Measurements from ENCODE around the gene CAV2.
"Not testable (repeated sequence)": the region's sequence is repeated elsewhere in the genome, so short reads cannot be mapped to it uniquely, and the experiment has no call there.

Gene CAV2

DNA sequence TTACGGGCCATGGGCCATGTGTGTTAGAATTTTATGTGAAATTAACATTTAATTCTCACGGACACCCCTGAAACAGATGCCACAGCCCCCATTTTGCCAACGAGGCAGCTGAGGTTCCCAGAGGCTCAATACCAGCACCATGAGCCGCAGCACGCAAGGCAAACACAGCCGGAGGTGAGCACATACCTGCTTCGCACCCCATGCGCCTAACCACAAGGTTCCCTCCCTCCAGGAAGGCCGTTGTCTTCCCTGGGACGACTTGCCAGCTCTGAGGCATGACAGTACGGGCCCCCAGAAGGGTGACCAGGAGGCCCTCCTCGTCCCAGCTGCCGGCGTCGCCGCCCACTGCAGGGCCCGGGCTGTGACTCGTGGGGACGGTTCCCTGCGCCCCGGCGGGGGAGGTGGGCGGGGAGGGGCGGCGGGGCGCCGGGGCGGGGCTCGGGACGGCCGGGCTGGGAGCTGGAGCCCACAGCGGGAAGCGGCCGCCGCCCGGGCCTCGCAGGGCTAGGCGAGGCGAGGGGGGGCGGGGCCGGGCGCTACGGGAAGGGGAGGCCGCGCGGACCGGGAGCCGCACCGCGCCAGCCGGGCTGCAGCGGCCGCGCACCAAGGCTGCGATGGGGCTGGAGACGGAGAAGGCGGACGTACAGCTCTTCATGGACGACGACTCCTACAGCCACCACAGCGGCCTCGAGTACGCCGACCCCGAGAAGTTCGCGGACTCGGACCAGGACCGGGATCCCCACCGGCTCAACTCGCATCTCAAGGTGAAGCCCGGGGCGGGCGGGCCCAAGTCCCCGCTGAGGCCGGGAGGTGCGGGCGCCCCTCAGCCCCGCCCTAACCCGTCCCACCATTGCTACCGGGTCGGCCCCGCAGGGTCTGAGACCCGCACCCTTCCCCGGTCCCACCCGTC lies at the start of gene CAV2:
Gene CAV2 (plus strand): TSS at position 571 of the 910 bp plus-strand sequence. CDS start 44 bp downstream, at position 615.
- FAIRE-seq = no peak

GRCh38 chr7:116449950-116450349 lies 49.6 kb upstream of the CAV2 start:
- no peak for FAIRE-seq

GRCh38 chr7:116451957-116452729 lies 47.4 kb upstream of the CAV2 start:
- no peak for FAIRE-seq

DNA sequence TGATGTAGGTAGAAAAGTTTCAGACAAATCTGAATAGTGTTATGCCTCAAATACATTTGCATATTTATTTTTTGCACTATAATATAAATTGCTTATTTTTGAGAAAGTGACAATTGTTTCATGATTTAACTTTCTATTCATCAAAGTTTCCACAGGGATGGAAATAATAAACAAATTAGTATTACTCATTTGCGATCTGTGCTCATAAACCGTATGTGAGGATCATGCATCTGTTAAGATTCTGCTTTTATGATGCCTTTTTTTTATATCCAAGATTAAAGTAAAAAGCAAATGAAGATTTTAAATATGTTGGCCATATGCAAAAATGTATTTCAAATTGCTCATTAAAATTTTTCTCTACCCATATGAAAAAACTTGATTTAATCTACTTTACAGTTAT lies 45.2 kb upstream of the CAV2 start:
- FAIRE-seq = no peak

DNA sequence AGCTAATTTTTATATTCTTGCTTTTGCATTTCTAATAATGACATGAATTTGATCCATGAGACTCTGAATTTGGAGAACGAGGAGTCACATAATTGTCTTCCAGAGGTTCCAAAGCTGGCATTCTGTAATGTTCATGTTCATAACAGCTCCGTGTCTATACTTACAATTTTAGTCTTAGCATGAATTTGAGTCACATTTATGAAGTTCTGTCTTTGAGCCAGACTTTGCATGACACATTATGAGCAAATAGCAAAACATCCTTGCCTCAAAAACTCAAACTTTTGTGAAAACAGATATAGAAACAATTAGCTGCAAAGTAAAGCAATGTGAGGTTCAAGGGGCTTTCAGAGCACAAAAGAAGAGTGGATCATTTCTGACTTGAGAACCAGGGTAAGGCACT lies 44.5 kb upstream of the CAV2 start:
- FAIRE-seq = no peak

DNA sequence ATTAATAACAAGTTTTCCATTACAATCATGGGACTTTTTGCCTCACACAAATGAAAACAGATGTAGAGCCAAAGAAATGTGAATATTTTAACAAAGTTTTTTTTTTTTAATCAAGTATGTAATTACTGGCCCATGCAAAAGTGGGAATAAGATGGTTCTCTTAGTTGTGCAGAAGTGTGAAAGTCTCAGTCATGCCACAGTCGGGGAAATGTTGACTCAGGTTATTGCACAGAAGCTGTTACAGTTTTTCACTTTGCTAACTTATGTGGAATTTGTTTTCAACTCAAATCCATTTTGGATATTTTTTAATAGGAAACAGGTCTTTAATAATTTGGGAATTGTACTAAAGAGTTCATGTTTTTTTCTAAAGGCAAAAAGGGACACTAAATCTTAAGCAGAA lies 44.0 kb upstream of the CAV2 start:
- FAIRE-seq = no peak

DNA sequence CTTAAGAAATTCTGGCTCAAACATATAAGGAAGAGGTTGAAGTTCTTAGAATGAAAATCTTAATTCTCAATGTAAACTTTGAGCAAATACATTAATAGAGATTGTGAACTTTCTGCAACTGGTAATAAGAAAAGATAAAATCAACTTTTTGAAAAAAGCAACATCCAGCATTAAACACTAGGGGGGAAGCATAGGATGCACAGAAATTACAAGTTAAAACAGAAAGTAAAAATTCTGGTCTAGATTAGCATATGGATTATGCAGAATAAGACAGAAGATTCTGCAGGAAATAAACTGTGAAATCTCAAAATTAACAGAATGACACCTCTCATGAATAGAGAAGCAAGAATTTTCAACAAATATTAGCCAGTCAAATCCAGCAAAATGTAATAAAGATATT lies 38.0 kb upstream of the CAV2 start:
- FAIRE-seq = no peak

- no peak for FAIRE-seq
Observed at GRCh38 chr7:116463956-116464355, 35.6 kb upstream of the CAV2 start.

GRCh38 chr7:116464375-116464774 lies 35.2 kb upstream of the CAV2 start:
- FAIRE-seq = no peak

GRCh38 chr7:116465125-116465524 lies 34.4 kb upstream of the CAV2 start:
- no peak for FAIRE-seq

DNA sequence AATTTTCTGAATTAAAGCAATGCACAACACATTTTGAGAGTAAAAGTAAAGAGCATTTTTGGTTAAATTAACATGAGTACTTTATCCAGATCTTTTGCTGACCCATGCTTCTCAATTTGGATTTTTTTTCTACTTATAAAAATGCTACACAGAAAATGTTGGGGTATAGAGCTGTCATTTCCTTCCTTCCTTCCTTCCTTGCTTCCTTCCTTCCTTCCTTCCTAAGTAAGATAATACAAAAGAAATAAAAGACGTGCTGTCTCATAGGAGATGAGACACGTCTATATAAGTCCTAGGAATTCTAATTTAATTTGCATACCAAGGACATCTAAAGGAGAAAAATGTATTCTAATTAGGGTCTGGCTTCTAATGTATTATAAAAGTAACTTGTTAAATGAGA lies 31.0 kb upstream of the CAV2 start:
- no peak for FAIRE-seq

- no peak for FAIRE-seq
Observed at GRCh38 chr7:116477625-116478024, 21.9 kb upstream of the CAV2 start.

DNA sequence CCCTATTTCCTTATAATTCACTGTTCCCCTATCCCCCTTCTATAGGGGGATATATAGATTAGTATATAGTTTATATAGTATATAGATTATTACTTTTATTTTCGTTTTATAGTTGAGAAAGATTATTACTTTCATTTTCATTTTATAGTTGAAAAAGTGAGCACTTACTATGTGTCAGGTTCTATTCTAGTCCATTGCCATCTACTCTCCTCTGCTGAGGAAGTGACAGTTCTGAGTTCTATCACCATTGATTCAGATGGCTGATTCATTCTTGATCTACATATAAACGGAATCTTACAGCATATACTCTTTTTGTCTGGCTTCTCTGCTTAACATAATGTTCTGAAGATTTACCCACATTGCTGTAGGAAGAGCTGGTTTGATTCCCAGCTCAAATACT lies 20.7 kb upstream of the CAV2 start:
- no peak for FAIRE-seq

GRCh38 chr7:116483271-116483942 lies 16.1 kb upstream of the CAV2 start:
- FAIRE-seq = no peak

GRCh38 chr7:116484389-116484788 lies 15.1 kb upstream of the CAV2 start:
- not testable (repeated sequence) for FAIRE-seq

GRCh38 chr7:116487907-116488521 lies 11.5 kb upstream of the CAV2 start:
- no peak for FAIRE-seq

DNA sequence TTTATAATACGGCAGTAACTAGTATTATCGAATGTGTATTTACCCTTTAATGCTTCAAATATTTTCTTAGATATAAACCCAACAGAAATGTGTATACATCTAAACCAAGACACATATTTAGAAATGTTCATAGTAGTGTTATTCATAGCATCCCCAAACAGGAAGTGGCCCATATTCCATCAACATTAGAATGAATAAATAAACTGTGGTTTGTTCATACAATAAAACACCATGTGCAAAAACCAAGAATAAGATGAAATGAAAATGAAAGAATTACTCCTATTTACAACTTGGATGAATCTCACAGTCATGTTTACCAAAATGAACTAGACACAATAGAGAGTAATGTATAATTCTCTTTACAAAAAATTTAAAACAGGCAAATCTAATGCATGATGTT lies 9.2 kb upstream of the CAV2 start:
- FAIRE-seq = no peak

GRCh38 chr7:116491887-116492653 lies 7.5 kb upstream of the CAV2 start:
- no peak for FAIRE-seq

- FAIRE-seq = no peak
Observed at GRCh38 chr7:116492654-116493109, 6.9 kb upstream of the CAV2 start.

DNA sequence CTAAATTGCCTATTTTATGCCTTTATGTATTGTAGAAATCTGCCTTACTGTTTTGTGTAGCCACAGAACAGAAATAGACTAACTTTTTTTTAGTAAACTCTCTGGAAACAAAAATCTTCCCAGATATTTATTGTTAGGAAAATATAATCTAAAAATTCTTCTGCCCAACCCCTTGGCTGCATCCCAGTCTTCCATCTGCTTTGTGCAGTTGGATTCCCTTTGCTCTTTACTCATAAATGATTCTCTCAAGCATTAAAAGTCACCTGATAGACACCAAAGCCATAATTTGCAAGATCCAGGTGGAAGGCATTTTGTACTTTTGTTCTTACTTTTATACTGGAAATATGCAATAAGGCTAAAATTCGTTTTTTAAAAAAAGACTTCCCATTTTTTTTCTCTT lies 6.1 kb upstream of the CAV2 start:
- FAIRE-seq = no peak

DNA sequence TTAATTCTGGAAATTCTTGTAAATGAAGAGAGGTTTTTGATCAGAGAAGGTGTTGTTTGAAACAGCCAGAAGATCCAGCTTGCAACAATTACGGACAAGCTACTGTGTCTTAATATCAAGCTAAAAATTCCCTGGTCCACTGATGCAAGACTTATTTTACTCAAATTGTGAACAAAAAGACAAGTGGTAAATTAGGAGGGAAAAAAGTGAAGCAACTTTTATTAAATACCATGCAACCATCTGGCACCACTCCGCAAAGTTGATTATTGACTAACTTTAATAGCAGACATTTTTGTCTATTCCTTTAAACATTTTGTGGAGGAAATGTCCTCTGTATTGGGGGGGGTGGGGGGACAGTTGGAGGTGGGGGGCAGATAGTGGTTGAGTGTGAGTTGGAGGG lies 5.1 kb upstream of the CAV2 start:
- no peak for FAIRE-seq

DNA sequence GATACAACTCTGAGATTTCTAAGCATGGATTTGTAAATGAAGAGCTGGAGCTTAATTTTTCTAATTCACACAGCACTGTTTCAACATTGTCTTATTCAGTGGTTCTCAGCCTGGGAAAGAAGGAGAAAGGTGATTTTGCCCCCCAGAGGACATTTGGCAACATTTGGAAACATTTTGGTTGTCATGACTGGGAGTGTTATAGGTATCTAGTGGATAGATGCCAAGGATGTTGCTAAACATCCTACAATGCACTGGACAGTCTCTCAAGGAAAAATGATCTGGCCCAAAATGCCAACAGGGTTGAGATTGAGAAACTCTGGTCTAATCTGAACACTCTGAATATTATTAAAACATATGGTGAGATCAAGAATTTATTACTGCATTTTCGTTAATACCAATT lies 3.8 kb upstream of the CAV2 start:
- FAIRE-seq = no peak

Data from islet of Langerhans (tissue), 1 donor.